ENCODE measurements around the gene TOX2. TPM values are rescaled to one million over a fixed set of nuclear protein-coding genes. Genes with fewer than 3 reads are reported as not detected.

Gene TOX2
- total RNA-seq, 1 experiment from 2014 or later, result not detected

DNA sequence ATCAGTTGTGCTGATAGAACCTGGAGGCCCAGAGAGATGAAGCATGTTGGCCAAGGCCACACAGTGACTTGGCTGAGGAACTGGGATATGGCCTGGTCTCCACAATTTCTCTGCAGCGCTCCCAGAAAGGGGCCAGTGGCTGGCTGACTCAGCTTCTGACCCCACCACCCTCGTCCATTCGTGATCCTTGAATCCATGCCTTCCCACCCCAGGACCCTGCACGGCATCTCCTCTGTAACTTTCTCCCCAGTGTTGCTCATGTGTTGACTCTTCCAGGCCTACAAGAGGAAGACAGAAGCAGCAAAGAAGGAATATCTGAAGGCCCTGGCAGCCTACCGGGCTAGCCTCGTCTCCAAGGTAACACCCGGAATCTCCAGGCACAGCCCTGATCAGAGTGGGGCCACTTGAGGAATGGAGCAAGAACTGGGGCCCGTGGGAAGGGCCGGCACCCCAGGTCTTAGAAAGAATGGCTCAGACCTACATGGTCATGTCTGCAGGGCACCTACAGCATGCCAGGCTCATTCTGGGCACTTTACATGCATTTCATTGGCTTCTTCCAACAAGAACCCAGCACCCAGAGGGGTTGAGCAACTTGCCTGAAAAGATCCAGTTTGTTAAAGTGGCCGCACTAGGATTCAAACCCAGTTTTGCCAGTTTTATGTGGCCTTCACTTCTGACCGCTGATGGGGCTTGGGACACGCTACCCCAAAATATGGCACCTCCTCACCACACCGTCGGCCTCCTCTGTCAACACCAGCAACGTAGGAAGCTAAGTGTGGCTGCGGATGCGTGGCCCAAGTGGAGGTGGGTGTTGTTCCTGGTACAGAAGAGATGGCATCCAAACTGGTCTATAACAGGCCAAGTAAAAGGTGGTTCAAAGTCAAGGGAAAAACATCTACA, 150.1 kb downstream of the TOX2 start:
- H3K4me3 ChIP-seq (ENCODE audit: low read depth, low read length), result no peak overlapping the region
- DNase-seq, result peak in 1 of 2 experiments; percentile 33

DNA sequence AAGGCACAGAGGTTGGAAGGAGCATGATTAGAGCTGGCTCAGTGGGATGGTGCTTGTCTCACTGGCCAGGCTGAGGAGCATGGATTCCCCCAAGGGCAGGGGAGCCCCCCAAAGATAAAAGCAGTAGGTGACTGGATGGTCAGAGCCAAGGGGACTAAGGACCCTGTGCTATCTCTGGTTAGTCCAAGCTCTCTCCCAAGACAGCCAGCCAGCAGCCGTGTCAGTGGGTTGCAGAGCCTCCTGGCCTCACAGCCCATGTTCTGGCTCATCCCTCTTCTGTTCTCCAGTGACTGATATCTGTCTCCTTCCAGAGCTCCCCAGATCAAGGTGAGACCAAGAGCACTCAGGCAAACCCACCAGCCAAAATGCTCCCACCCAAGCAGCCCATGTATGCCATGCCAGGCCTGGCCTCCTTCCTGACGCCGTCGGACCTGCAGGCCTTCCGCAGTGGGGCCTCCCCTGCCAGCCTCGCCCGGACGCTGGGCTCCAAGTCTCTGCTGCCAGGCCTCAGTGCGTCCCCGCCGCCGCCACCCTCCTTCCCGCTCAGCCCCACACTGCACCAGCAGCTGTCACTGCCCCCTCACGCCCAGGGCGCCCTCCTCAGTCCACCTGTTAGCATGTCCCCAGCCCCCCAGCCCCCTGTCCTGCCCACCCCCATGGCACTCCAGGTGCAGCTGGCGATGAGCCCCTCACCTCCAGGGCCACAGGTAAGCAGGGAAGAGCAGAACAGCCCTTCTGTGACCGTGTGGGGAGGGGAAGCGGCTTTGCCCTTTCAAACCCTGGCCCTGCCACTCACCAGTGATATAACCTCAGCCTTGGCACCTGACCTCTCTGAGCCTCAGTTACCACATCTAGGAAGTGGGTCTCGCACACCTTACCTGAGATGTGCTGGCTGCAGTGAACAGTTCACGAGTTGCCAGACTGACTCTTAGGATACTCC, 151.0 kb downstream of the TOX2 start:
- H3K4me1 Mint-ChIP-seq (ENCODE audit: low read depth, unreplicated experiment), result no peaks in the 10 kb centered on the region
- no TSS peak for BruUV-seq (replicated peaks)
- CTCF ChIA-PET, result no interaction called here
- no peaks in the 10 kb centered on the region for H3K9me3 Mint-ChIP-seq (ENCODE audit: unreplicated experiment)
- Histone ChIP-seq H3K36me3 (ENCODE audit: control insufficient read depth, insufficient read depth, low read length) (no peaks in the 10 kb centered on the region), H3K4me1 (no peaks in the 10 kb centered on the region), H3K4me3 (ENCODE audit: low read depth, low read length) (no peak overlapping the region), H3K9me3 (no peaks in the 10 kb centered on the region; the same call in 1 of the 2 replicates), H3K27me3 (replicated peaks; ENCODE audit: control insufficient read depth, insufficient read depth, low read length) (peaks cover 3% of the 10 kb centered on the region)
- peak in 1 of 2 experiments; percentile 39 for DNase-seq
- POLR2A ChIA-PET, result no interaction called here
- no peak overlapping the region for H3K27ac Mint-ChIP-seq (ENCODE audit: unreplicated experiment)
- no peak overlapping the region for H3K4me3 Mint-ChIP-seq (ENCODE audit: unreplicated experiment)
- intact Hi-C loops (cut with micrococcal nuclease; ENCODE audit: unreplicated experiment), result no loop called here
- H3K36me3 Mint-ChIP-seq (ENCODE audit: insufficient read depth, unreplicated experiment), result no peaks in the 10 kb centered on the region
- H3K27me3 Mint-ChIP-seq (ENCODE audit: insufficient read depth, unreplicated experiment), result peaks cover 49% of the 10 kb centered on the region
- TF ChIP-seq CTCF (IDR thresholded peaks at IDR 0.05; ENCODE audit: insufficient read depth in 1 of 2, low read depth in 1 of 2, low read length in 1 of 2, severe bottlenecking in 1 of 2, unreplicated experiment in 1 of 2), result no peak

More for the DNA sequence above, 150.1 kb downstream of the TOX2 start:
- H3K4me3 Mint-ChIP-seq (ENCODE audit: unreplicated experiment), result no peak overlapping the region
- Histone ChIP-seq H3K4me1 (no peaks in the 10 kb centered on the region), H3K27me3 (replicated peaks; ENCODE audit: control insufficient read depth, insufficient read depth, low read length) (peaks cover 3% of the 10 kb centered on the region), H3K9me3 (no peaks in the 10 kb centered on the region; the same call in 1 of the 2 replicates), H3K36me3 (ENCODE audit: control insufficient read depth, insufficient read depth, low read length) (no peaks in the 10 kb centered on the region)
- H3K27me3 Mint-ChIP-seq (ENCODE audit: insufficient read depth, unreplicated experiment), result peaks cover 50% of the 10 kb centered on the region
- no peaks in the 10 kb centered on the region for H3K36me3 Mint-ChIP-seq (ENCODE audit: insufficient read depth, unreplicated experiment)
- no peaks in the 10 kb centered on the region for H3K4me1 Mint-ChIP-seq (ENCODE audit: low read depth, unreplicated experiment)
- POLR2A ChIA-PET, result no interaction called here
- no peak for TF ChIP-seq CTCF (IDR thresholded peaks at IDR 0.05; ENCODE audit: insufficient read depth in 1 of 2, low read depth in 1 of 2, low read length in 1 of 2, severe bottlenecking in 1 of 2, unreplicated experiment in 1 of 2)
- intact Hi-C loops (cut with micrococcal nuclease; ENCODE audit: unreplicated experiment), result no loop called here
- no peak overlapping the region for H3K27ac Mint-ChIP-seq (ENCODE audit: unreplicated experiment)
- CTCF ChIA-PET, result no interaction called here
- no TSS peak for BruUV-seq (replicated peaks)
- H3K9me3 Mint-ChIP-seq (ENCODE audit: unreplicated experiment), result no peaks in the 10 kb centered on the region

Data from Caco-2 (cell line).